HepG2 (cell line): Measurements from ENCODE around the gene C2orf80. TPM values are rescaled to one million over a fixed set of nuclear protein-coding genes. Genes with fewer than 3 reads are reported as not detected.

Source experiments
- ARID5B ChIP-seq: IDR thresholded peaks from 2 replicates; pipeline ENCODE4 v1.4.0; 2020; ENCODE audit warnings: mild to moderate bottlenecking, missing genetic modification reagents
- CCDC6 ChIP-seq: sonication (generic); formaldehyde crosslinking; IDR thresholded peaks from 2 replicates; pipeline ENCODE4 v1.8.1; 2022; ENCODE audit warnings: mild to moderate bottlenecking, missing genetic modification reagents, moderate library complexity
- FOXK1 ChIP-seq: sonication (generic); formaldehyde crosslinking; IDR thresholded peaks from 2 replicates; pipeline ENCODE4 v1.4.0; 2020; ENCODE audit warnings: low read depth, missing genetic modification reagents, borderline replicate concordance
- GATAD2A ChIP-seq: IDR thresholded peaks from 2 replicates; pipeline ENCODE4 v1.6.1; 2016
- PAF1 ChIP-seq: IDR thresholded peaks from 2 replicates; pipeline ENCODE4 v1.6.1; 2016; ENCODE audit warnings: missing genetic modification reagents, missing compliant biosample characterization
- REST ChIP-seq, 2 experiments: IDR thresholded peaks; 2 replicates each; pipeline ENCODE4 v1.6.1; 2011 to 2012; ENCODE audit warnings: low read length in 2 of 2, borderline replicate concordance in 1 of 2, low read depth in 1 of 2, mild to moderate bottlenecking in 1 of 2, moderate library complexity in 1 of 2
- TARDBP ChIP-seq: sonication (generic); formaldehyde crosslinking; IDR thresholded peaks from 2 replicates; pipeline ENCODE4 v1.8.0; 2022; ENCODE audit warnings: mild to moderate bottlenecking, missing genetic modification reagents
- TFDP1 ChIP-seq: IDR thresholded peaks from 2 replicates; pipeline ENCODE4 v1.6.1; 2016; ENCODE audit warnings: missing compliant biosample characterization, missing genetic modification reagents, borderline replicate concordance
- THRA ChIP-seq: sonication (generic); formaldehyde crosslinking; IDR thresholded peaks from 2 replicates; pipeline ENCODE4 v1.4.0; 2020; ENCODE audit warnings: missing genetic modification reagents, borderline replicate concordance
- ZBTB38 ChIP-seq: sonication (generic); formaldehyde crosslinking; IDR thresholded peaks from 2 replicates; pipeline ENCODE4 v1.5.1; 2020; ENCODE audit warnings: mild to moderate bottlenecking, missing genetic modification reagents
- ZNF224 ChIP-seq: sonication (generic); formaldehyde crosslinking; IDR thresholded peaks from 2 replicates; pipeline ENCODE4 v1.5.0; 2020; ENCODE audit warnings: mild to moderate bottlenecking, missing genetic modification reagents
- ZNF614 ChIP-seq: IDR thresholded peaks from 2 replicates; pipeline ENCODE4 v1.6.1; 2018; ENCODE audit warnings: missing biosample characterization, missing genetic modification reagents, inconsistent platforms, borderline replicate concordance
- ZNF7 ChIP-seq: IDR thresholded peaks from 2 replicates; pipeline ENCODE4 v1.6.1; 2016; ENCODE audit warnings: missing biosample characterization, missing genetic modification reagents
- ZNF768 ChIP-seq: sonication (generic); formaldehyde crosslinking; IDR thresholded peaks from 2 replicates; pipeline ENCODE4 v1.4.0; 2020; ENCODE audit warnings: missing genetic modification reagents
- ZSCAN5A ChIP-seq: sonication (generic); formaldehyde crosslinking; IDR thresholded peaks from 2 replicates; pipeline ENCODE4 v1.8.0; 2022; ENCODE audit warnings: mild to moderate bottlenecking, missing genetic modification reagents, borderline replicate concordance
- polyA plus RNA-seq, 8 experiments: library from polyadenylated mRNA; depleted of rRNA in 3 of 8; stranded (reverse) in 7 of 8; unstranded in 1 of 8; fragments of >200 nt; fragmentation: Illumina TruSeq in 4 of 8; extraction: Trizol in 4 of 8; gene quantifications; 2 replicates each; pipeline versions ENCODE4 v1.2.1 to v1.2.3, GENCODE V29; 2011 to 2016; ENCODE audit warnings: low read depth in 4 of 8, missing spikeins in 1 of 8, mixed read lengths in 1 of 8; ENCODE audit not compliant: insufficient read depth in 1 of 8
- total RNA-seq, 5 experiments: library from RNA; depleted of rRNA; stranded (reverse); fragments of >200 nt; fragmentation: Illumina TruSeq; extraction: Trizol; gene quantifications; 2 replicates each; pipeline ENCODE4 v1.2.3, GENCODE V29; 2016; ENCODE audit warnings: low read depth in 1 of 5

The C2orf80 gene
- total and polyA plus RNA-seq, 2 of the 13 experiments (the other 11 are each of a cell fraction or from before 2014, with no cell fraction given), result not detected

GRCh38 chr2:208129744-208130711, 59.8 kb downstream of the C2orf80 start, which contains the start of gene CRYGC (continued):
- TF ChIP-seq THRA (CRISPR knock-in tag), result 0 out of 2 replicates have a peak, but pooled peaks have one; percentile 28
- 0 out of 4 replicates have a peak, but pooled peaks of 1 of the 2 experiments have one; percentile 50 for TF ChIP-seq REST (IDR thresholded peaks at IDR 0.05; ENCODE audit: borderline replicate concordance in 1 of 2, low read depth in 1 of 2, low read length in 2 of 2)
- no peak for TF ChIP-seq ZNF7
- TF ChIP-seq TFDP1, result no peak
- peak; percentile 84; the same call in 1 of the 2 replicates for TF ChIP-seq ARID5B (CRISPR knock-in tag)
- TF ChIP-seq TARDBP (CRISPR knock-in tag), result peak; percentile 52; the same call in 1 of the 2 replicates
- TF ChIP-seq ZNF224 (CRISPR knock-in tag), result 0 out of 2 replicates have a peak, but pooled peaks have one; percentile 52
- TF ChIP-seq PAF1 (CRISPR knock-in tag), result no peak
- peak; percentile 71; the same call in 1 of the 2 replicates for TF ChIP-seq ZNF614 (CRISPR knock-in tag)
- TF ChIP-seq ZNF768 (CRISPR knock-in tag), result no peak
- no peak for TF ChIP-seq ZBTB38 (CRISPR knock-in tag)
- TF ChIP-seq ZSCAN5A, result no peak
- peak; percentile 74; the same call in 1 of the 2 replicates for TF ChIP-seq CCDC6 (CRISPR knock-in tag)
- peak; percentile 36; the same call in 1 of the 2 replicates for TF ChIP-seq FOXK1 (CRISPR knock-in tag)
- peak; percentile 74 for TF ChIP-seq GATAD2A (CRISPR knock-in tag)
